Measurements from ENCODE around the gene RELT.

Gene RELT

DNA sequence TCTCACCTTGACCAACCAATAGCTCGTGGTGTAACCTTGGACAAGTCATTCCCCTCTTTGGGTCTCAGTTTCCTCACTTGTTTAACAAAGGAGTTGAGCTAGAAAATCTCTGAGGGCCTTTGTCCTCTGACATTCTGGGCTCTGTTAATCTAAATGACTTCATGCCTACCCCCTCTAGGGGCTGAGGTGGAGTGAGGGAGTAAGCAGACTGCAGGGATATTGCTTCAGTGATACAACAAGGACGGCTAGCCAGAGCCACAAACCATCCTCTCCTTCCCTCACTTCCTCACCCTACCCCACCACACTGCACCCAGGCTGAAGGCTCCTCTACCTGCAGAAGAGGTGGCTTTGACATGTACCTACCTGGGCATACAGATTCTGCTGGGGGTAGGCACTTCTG lies 34.8 kb downstream of the RELT start:
- Histone ChIP-seq H3K36me3 (ENCODE audit: control insufficient read depth, low read length) (peaks cover 28% of the 10 kb centered on the region), H3F3A (ENCODE audit: control insufficient read depth, insufficient read depth) (no peaks in the 10 kb centered on the region; the same call in 1 of the 2 replicates), H3K4me3 (ENCODE audit: low read length) (no peak overlapping the region), H3K27ac (ENCODE audit: low read depth, low read length) (no peak overlapping the region), H3K4me2 (ENCODE audit: low read length) (no peak overlapping the region), H3K4me1 (ENCODE audit: control insufficient read depth, low read length) (no peaks in the 10 kb centered on the region), H3K9me3 (ENCODE audit: control insufficient read depth, insufficient read depth, low read length) (no peaks in the 10 kb centered on the region), H3K27me3 (ENCODE audit: control insufficient read depth, low read length) (no peaks in the 10 kb centered on the region), H4K20me1 (ENCODE audit: control insufficient read depth, insufficient read depth, low read depth, low read length) (no peaks in the 10 kb centered on the region; the same call in 1 of the 2 replicates), H3K79me2 (ENCODE audit: control insufficient read depth, low read length) (no peaks in the 10 kb centered on the region), H3K9me2 (replicated peaks; ENCODE audit: control insufficient read depth, low read length) (no peaks in the 10 kb centered on the region)
- TF ChIP-seq, protein P1, sequence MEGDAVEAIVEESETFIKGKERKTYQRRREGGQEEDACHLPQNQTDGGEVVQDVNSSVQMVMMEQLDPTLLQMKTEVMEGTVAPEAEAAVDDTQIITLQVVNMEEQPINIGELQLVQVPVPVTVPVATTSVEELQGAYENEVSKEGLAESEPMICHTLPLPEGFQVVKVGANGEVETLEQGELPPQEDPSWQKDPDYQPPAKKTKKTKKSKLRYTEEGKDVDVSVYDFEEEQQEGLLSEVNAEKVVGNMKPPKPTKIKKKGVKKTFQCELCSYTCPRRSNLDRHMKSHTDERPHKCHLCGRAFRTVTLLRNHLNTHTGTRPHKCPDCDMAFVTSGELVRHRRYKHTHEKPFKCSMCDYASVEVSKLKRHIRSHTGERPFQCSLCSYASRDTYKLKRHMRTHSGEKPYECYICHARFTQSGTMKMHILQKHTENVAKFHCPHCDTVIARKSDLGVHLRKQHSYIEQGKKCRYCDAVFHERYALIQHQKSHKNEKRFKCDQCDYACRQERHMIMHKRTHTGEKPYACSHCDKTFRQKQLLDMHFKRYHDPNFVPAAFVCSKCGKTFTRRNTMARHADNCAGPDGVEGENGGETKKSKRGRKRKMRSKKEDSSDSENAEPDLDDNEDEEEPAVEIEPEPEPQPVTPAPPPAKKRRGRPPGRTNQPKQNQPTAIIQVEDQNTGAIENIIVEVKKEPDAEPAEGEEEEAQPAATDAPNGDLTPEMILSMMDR (IDR thresholded peaks at IDR 0.05; ENCODE audit: low read depth, low read length, poor library complexity, severe bottlenecking), result no peak
- TF ChIP-seq EZH2phosphoT487 (IDR thresholded peaks at IDR 0.05; ENCODE audit: borderline replicate concordance, low read length), result no peak

DNA sequence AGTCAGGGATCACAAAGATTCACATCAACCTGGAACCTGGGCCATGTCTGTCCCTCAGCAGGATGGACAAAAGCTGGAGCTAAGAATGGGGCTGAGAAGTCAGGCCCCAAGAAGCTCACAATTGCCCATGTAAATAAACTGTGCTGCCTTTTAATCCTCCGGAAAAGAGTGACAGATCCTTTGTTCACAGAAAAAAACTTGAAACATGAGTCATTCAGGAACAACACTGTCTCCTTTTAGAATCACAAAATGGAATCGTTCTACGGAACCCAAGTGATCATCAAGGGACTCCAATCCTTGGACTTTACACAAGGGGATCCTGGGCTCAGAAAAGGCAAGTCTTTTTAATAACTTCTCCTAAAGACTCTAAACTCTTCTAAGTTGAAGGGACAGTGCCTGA lies 36.1 kb downstream of the RELT start:
- H3K36me3 ChIP-seq (ENCODE audit: control insufficient read depth, low read length), result peaks cover 21% of the 10 kb centered on the region

DNA sequence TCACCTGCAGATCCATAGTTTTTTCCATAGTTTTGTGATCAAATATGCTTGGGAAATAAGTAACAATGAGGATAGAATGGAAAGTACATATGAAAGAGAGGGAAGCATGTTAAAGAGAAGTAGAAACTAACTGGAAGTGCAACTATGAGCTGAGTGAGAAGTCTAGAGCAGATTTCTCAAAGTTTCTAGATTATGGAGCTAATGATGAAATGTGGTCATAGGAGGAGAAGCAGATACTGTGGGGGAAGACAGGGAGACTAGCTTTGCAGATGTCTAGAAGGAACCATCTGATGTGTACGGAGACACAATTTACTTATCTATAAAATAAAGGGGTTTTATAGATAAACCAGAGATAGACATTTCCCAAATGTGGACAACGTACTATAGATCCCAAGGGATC lies 37.1 kb downstream of the RELT start:
- Histone ChIP-seq H3K36me3 (ENCODE audit: control insufficient read depth, low read length) (peaks cover 22% of the 10 kb centered on the region), H3K9me3 (ENCODE audit: control insufficient read depth, insufficient read depth, low read length) (no peaks in the 10 kb centered on the region), H3K79me2 (ENCODE audit: control insufficient read depth, low read length) (no peaks in the 10 kb centered on the region), H3K27me3 (ENCODE audit: control insufficient read depth, low read length) (no peaks in the 10 kb centered on the region), H4K20me1 (ENCODE audit: control insufficient read depth, insufficient read depth, low read depth, low read length) (no peaks in the 10 kb centered on the region; the same call in 1 of the 2 replicates), H3K4me3 (ENCODE audit: low read length) (no peak overlapping the region), H3K4me1 (ENCODE audit: control insufficient read depth, low read length) (no peaks in the 10 kb centered on the region), H3F3A (ENCODE audit: control insufficient read depth, insufficient read depth) (no peaks in the 10 kb centered on the region), H3K9me2 (replicated peaks; ENCODE audit: control insufficient read depth, low read length) (no peaks in the 10 kb centered on the region), H3K4me2 (ENCODE audit: low read length) (no peak overlapping the region), H3K27ac (ENCODE audit: low read depth, low read length) (no peak overlapping the region)
- TF ChIP-seq, protein P1 (IDR thresholded peaks at IDR 0.05; ENCODE audit: low read depth, low read length, poor library complexity, severe bottlenecking), result no peak
- no peak for TF ChIP-seq EZH2phosphoT487 (IDR thresholded peaks at IDR 0.05; ENCODE audit: borderline replicate concordance, low read length)

More for the DNA sequence above, 36.1 kb downstream of the RELT start:
- Histone ChIP-seq H3K4me3 (ENCODE audit: low read length) (no peak overlapping the region), H3K9me3 (ENCODE audit: control insufficient read depth, insufficient read depth, low read length) (no peaks in the 10 kb centered on the region), H3K4me2 (ENCODE audit: low read length) (no peak overlapping the region), H3K4me1 (ENCODE audit: control insufficient read depth, low read length) (no peaks in the 10 kb centered on the region), H3F3A (ENCODE audit: control insufficient read depth, insufficient read depth) (no peaks in the 10 kb centered on the region), H4K20me1 (ENCODE audit: control insufficient read depth, insufficient read depth, low read depth, low read length) (no peaks in the 10 kb centered on the region; the same call in 1 of the 2 replicates), H3K79me2 (ENCODE audit: control insufficient read depth, low read length) (no peaks in the 10 kb centered on the region), H3K27me3 (ENCODE audit: control insufficient read depth, low read length) (no peaks in the 10 kb centered on the region), H3K9me2 (replicated peaks; ENCODE audit: control insufficient read depth, low read length) (no peaks in the 10 kb centered on the region), H3K27ac (ENCODE audit: low read depth, low read length) (no peak overlapping the region)
- TF ChIP-seq EZH2phosphoT487 (IDR thresholded peaks at IDR 0.05; ENCODE audit: borderline replicate concordance, low read length), result no peak
- TF ChIP-seq, protein P1 (IDR thresholded peaks at IDR 0.05; ENCODE audit: low read depth, low read length, poor library complexity, severe bottlenecking), result no peak

All from DOHH2 (cell line).